H1 (cell line): ENCODE data around the gene MBD3. TPM values are rescaled to one million over a fixed set of nuclear protein-coding genes. Genes with fewer than 3 reads are reported as not detected.

ENCODE experiments used
- CTCF ChIA-PET: fragments of 300-600 bp; sonication (Branson Sonifier 250); formaldehyde crosslinking; loops from one replicate; lab custom pipeline; 2021; ENCODE audit not compliant: partially characterized antibody; lab: Charles Lee
- POLR2A ChIA-PET: fragments of 300-600 bp; sonication (Branson Sonifier 250); formaldehyde crosslinking; loops from one replicate; lab custom pipeline; 2021; ENCODE audit warnings: inconsistent platforms; ENCODE audit not compliant: partially characterized antibody; lab: Charles Lee
- DNase-seq, 2 experiments: peaks; one replicate each; pipeline versions ENCODE4 v3.0.0 to v3.0.0-alpha.2; 2010 to 2022; ENCODE audit warnings: low spot score in 2 of 2, low read depth in 1 of 2, mixed read lengths in 1 of 2
- FAIRE-seq: peaks from 2 replicates; lab custom pipeline; 2011; peaks lifted over from hg19 to GRCh38; lab: Jason Lieb, UNC
- H2AFZ ChIP-seq: 2 replicates; pipeline ENCODE4 v1.8.1; 2012; ENCODE audit warnings: low read length, inconsistent platforms
- H2AK5ac ChIP-seq: 2 replicates; pipeline ENCODE4 v1.6.1; 2013; ENCODE audit warnings: low read depth, low read length
- H2BK120ac ChIP-seq: replicated peaks from 2 replicates; pipeline ENCODE3; 2013; ENCODE audit warnings: low read depth, low read length, inconsistent platforms
- H2BK12ac ChIP-seq: 2 replicates; pipeline ENCODE4 v1.6.1; 2013; ENCODE audit warnings: low read depth, low read length
- H2BK15ac ChIP-seq: 2 replicates; pipeline ENCODE4 v1.6.1; 2013; ENCODE audit warnings: low read length
- H2BK20ac ChIP-seq: 2 replicates; pipeline ENCODE4 v1.6.1; 2013; ENCODE audit warnings: low read length
- H2BK5ac ChIP-seq: 2 replicates; pipeline ENCODE4 v1.6.1; 2013; ENCODE audit warnings: low read depth, low read length
- H3K14ac ChIP-seq: 2 replicates; pipeline ENCODE4 v1.6.1; 2013; ENCODE audit warnings: inconsistent platforms; ENCODE audit not compliant: insufficient read length
- H3K18ac ChIP-seq: 2 replicates; pipeline ENCODE4 v1.6.1; 2013; ENCODE audit warnings: low read length; ENCODE audit errors: extremely low read depth
- H3K23ac ChIP-seq: 2 replicates; pipeline ENCODE4 v1.6.1; 2013; ENCODE audit warnings: inconsistent platforms; ENCODE audit not compliant: insufficient read length
- H3K23me2 ChIP-seq: 2 replicates; pipeline ENCODE4 v1.6.1; 2013; ENCODE audit warnings: low read depth, low read length
- H3K27ac ChIP-seq: 2 replicates; pipeline ENCODE4 v1.6.1; 2011; ENCODE audit warnings: low read depth, low read length, inconsistent platforms
- H3K27me3 ChIP-seq, 4 experiments: replicated peaks in 1 of 4; 1 replicate in 1 of 4; 2 replicates in 3 of 4; pipeline versions ENCODE4 v1.6.1 to v1.8.1; 2011 to 2013; ENCODE audit warnings: low read length in 3 of 4, mild to moderate bottlenecking in 3 of 4, inconsistent platforms in 2 of 4, mixed read lengths in 2 of 4, moderate library complexity in 1 of 4; ENCODE audit not compliant: control insufficient read depth in 3 of 4, insufficient read depth in 3 of 4; ENCODE audit errors: extremely low read depth in 1 of 4
- H3K36me3 ChIP-seq, 4 experiments: 2 replicates each; pipeline versions ENCODE4 v1.6.1 to v1.8.1; 2011 to 2013; ENCODE audit warnings: mild to moderate bottlenecking in 4 of 4, low read length in 3 of 4, moderate library complexity in 2 of 4, control low read depth in 1 of 4, inconsistent platforms in 1 of 4; ENCODE audit not compliant: insufficient read depth in 4 of 4, control insufficient read depth in 2 of 4
- H3K4ac ChIP-seq: replicated peaks from 2 replicates; pipeline ENCODE3; 2013; ENCODE audit warnings: low read length, low read depth, mixed read lengths, inconsistent platforms; ENCODE audit not compliant: insufficient read length
- H3K4me1 ChIP-seq, 4 experiments: replicated peaks in 1 of 4; 1 replicate in 1 of 4; 2 replicates in 3 of 4; pipeline versions ENCODE4 v1.6.1 to v1.8.1; 2011 to 2013; ENCODE audit warnings: low read length in 3 of 4, inconsistent platforms in 2 of 4, mixed read lengths in 1 of 4; ENCODE audit not compliant: insufficient read depth in 4 of 4, control insufficient read depth in 3 of 4
- H3K4me2 ChIP-seq, 2 experiments: 2 replicates each; pipeline versions ENCODE4 v1.6.1 to v1.8.1; 2011 to 2013; ENCODE audit warnings: low read depth in 2 of 2, low read length in 2 of 2, control low read depth in 1 of 2, inconsistent platforms in 1 of 2, mild to moderate bottlenecking in 1 of 2; ENCODE audit not compliant: insufficient read depth in 1 of 2
- H3K4me3 ChIP-seq, 4 experiments: fragments of 200-600, 300-600 bp in 1 of 4; sonication (generic), shearing (Covaris generic), sonication (Bioruptor Twin) in 1 of 4; 2 replicates each; pipeline versions ENCODE4 v1.5.1 to v1.8.1; 2011 to 2016; ENCODE audit warnings: low read length in 4 of 4, low read depth in 3 of 4, control low read depth in 2 of 4, inconsistent platforms in 2 of 4, mild to moderate bottlenecking in 2 of 4, mixed read lengths in 1 of 4, moderate library complexity in 1 of 4; ENCODE audit not compliant: insufficient read depth in 2 of 4; ENCODE audit errors: extremely low read depth in 1 of 4
- H3K56ac ChIP-seq: replicated peaks from 2 replicates; pipeline ENCODE3; 2013; ENCODE audit warnings: low read depth, mild to moderate bottlenecking, mixed read lengths, low read length, inconsistent platforms; ENCODE audit not compliant: insufficient read length
- H3K79me1 ChIP-seq: 2 replicates; pipeline ENCODE4 v1.6.1; 2013; ENCODE audit warnings: low read depth, low read length, control low read depth
- H3K79me2 ChIP-seq, 2 experiments: 2 replicates each; pipeline versions ENCODE4 v1.6.1 to v1.8.1; 2012 to 2013; ENCODE audit warnings: low read length in 2 of 2, mild to moderate bottlenecking in 2 of 2, inconsistent platforms in 1 of 2; ENCODE audit not compliant: insufficient read depth in 2 of 2, control insufficient read depth in 1 of 2
- H3K9ac ChIP-seq, 4 experiments: replicated peaks in 1 of 4; 1 replicate in 1 of 4; 2 replicates in 3 of 4; pipeline versions ENCODE4 v1.6.1 to v1.8.1; 2011 to 2013; ENCODE audit warnings: low read depth in 3 of 4, low read length in 3 of 4, control low read depth in 2 of 4, mild to moderate bottlenecking in 2 of 4, moderate library complexity in 2 of 4, inconsistent platforms in 1 of 4; ENCODE audit errors: extremely low read depth in 1 of 4
- H3K9me3 ChIP-seq, 2 experiments: 2 replicates each; pipeline versions ENCODE4 v1.6.1 to v1.8.1; 2012 to 2013; ENCODE audit warnings: mild to moderate bottlenecking in 2 of 2, moderate library complexity in 2 of 2, control low read depth in 1 of 2, inconsistent platforms in 1 of 2, low read depth in 1 of 2, low read length in 1 of 2, mixed read lengths in 1 of 2; ENCODE audit not compliant: insufficient read depth in 2 of 2
- H4K20me1 ChIP-seq, 2 experiments: replicated peaks in 1 of 2; 2 replicates each; pipeline versions ENCODE3 to v1.8.1; 2011 to 2013; ENCODE audit warnings: inconsistent platforms in 2 of 2, low read length in 2 of 2, mild to moderate bottlenecking in 1 of 2; ENCODE audit not compliant: insufficient read depth in 2 of 2, control insufficient read depth in 1 of 2
- H4K5ac ChIP-seq: 2 replicates; pipeline ENCODE4 v1.6.1; 2013; ENCODE audit warnings: low read length, low read depth, mixed read lengths, inconsistent platforms; ENCODE audit not compliant: insufficient read length
- H4K8ac ChIP-seq: 2 replicates; pipeline ENCODE4 v1.8.0; 2013; ENCODE audit warnings: mild to moderate bottlenecking, moderate library complexity, low read length, inconsistent platforms; ENCODE audit not compliant: insufficient read depth; ENCODE audit errors: extremely low read depth
- H4K91ac ChIP-seq: replicated peaks from 2 replicates; pipeline ENCODE3; 2013; ENCODE audit warnings: low read length, mixed read lengths, inconsistent platforms; ENCODE audit not compliant: insufficient read length
- ATF2 ChIP-seq: IDR thresholded peaks from 2 replicates; pipeline ENCODE4 v1.6.1; 2012; ENCODE audit warnings: low read length, inconsistent platforms
- CBX8 ChIP-seq: fragments of 300-800, 300-1000 bp; sonication (generic); IDR thresholded peaks from 2 replicates; pipeline ENCODE4 v1.7.1; 2016; ENCODE audit warnings: low read depth, low read length, borderline replicate concordance
- CHD2 ChIP-seq: IDR thresholded peaks from 2 replicates; pipeline ENCODE4 v1.6.1; 2012; ENCODE audit warnings: low read length, improper control_type of control experiment
- CREB1 ChIP-seq: IDR thresholded peaks from 2 replicates; pipeline ENCODE4 v1.6.1; 2012; ENCODE audit warnings: inconsistent platforms
- EP300 ChIP-seq, 2 experiments: IDR thresholded peaks; 1 replicate in 1 of 2; 2 replicates in 1 of 2; pipeline ENCODE4 v1.6.1; 2011 to 2012; ENCODE audit warnings: low read depth in 2 of 2, low read length in 2 of 2, mild to moderate bottlenecking in 2 of 2, borderline replicate concordance in 1 of 2, inconsistent platforms in 1 of 2, moderate library complexity in 1 of 2
- HDAC6 ChIP-seq: IDR thresholded peaks from one replicate; pipeline ENCODE4 v1.7.1; 2012; ENCODE audit warnings: low read depth, mild to moderate bottlenecking, inconsistent platforms, low read length, moderate library complexity
- NANOG ChIP-seq: IDR thresholded peaks from 2 replicates; pipeline ENCODE4 v1.6.1; 2011; ENCODE audit warnings: low read length, low read depth, mild to moderate bottlenecking, inconsistent platforms; ENCODE audit not compliant: insufficient read depth, poor library complexity, severe bottlenecking
- PHF8 ChIP-seq: fragments of 200-600 bp; sonication (generic); conservative IDR thresholded peaks from 2 replicates; pipeline ENCODE4 v1.7.1; 2012; ENCODE audit warnings: low read depth, mild to moderate bottlenecking, inconsistent platforms, low read length, moderate library complexity
- POLR2AphosphoS5 ChIP-seq: IDR thresholded peaks from 2 replicates; pipeline ENCODE4 v1.6.1; 2011; ENCODE audit warnings: low read depth, low read length
- RAD21 ChIP-seq, 2 experiments: IDR thresholded peaks in 1 of 2; conservative IDR thresholded peaks in 1 of 2; 2 replicates each; pipeline ENCODE4 v1.6.1; 2011; ENCODE audit warnings: low read depth in 2 of 2, low read length in 2 of 2, improper control_type of control experiment in 1 of 2, inconsistent platforms in 1 of 2, mild to moderate bottlenecking in 1 of 2, moderate library complexity in 1 of 2
- SRF ChIP-seq: IDR thresholded peaks from 2 replicates; pipeline ENCODE4 v1.6.1; 2011; ENCODE audit warnings: mild to moderate bottlenecking, low read depth, low read length, moderate library complexity
- TAF1 ChIP-seq: IDR thresholded peaks from 2 replicates; pipeline ENCODE4 v1.6.1; 2011; ENCODE audit warnings: mild to moderate bottlenecking, low read depth, low read length
- WGBS, 2 experiments: shearing (Covaris generic) in 1 of 2; methylation state at CpG; one replicate each; pipeline versions ENCODE4 v1.1.6 to v1.1.7; 2013 to 2015; ENCODE audit warnings: low lambda C conversion rate in 2 of 2, mixed read lengths in 2 of 2, inconsistent platforms in 1 of 2, low coverage in 1 of 2, missing lambda C conversion rate in 1 of 2; ENCODE audit not compliant: insufficient replicate concordance in 2 of 2, insufficient coverage in 1 of 2, insufficient read length in 1 of 2; ENCODE audit errors: extremely low coverage in 1 of 2, missing lambda C conversion rate in 1 of 2; 5-methylcytosine and 5-hydroxymethylcytosine counted together
- polyA plus RNA-seq, 7 experiments: library from polyadenylated mRNA; depleted of rRNA in 3 of 7; stranded (reverse) in 5 of 7; unstranded in 2 of 7; fragments of >200 nt in 5 of 7; fragments of 200-250 nt in 2 of 7; gene quantifications; 1 replicate in 5 of 7; 2 replicates in 1 of 7; 4 replicates in 1 of 7; pipeline versions ENCODE4 v1.2.1 to v1.2.3, GENCODE V29; 2011 to 2013; ENCODE audit warnings: missing spikeins in 2 of 7, mixed read lengths in 2 of 7
- total RNA-seq: library from RNA; stranded (reverse); fragmentation: NEBNext Ultra II Directional; extraction: Animal tissue kit (Norgen Biotek cat#: 25700); gene quantifications from 2 replicates; pipeline ENCODE4 v1.2.1, GENCODE V29; 2021

Gene MBD3
- total and polyA plus RNA-seq, 2 of the 8 experiments (the other 6 are each of a cell fraction or from before 2014, with no cell fraction given) = 88.2 to 110 TPM

GRCh38 chr19:1619703-1620102 lies 27.0 kb upstream of the MBD3 start:
- Histone ChIP-seq H3K23ac (no peak overlapping the region), H3K27me3 (no peaks in the 10 kb centered on the region), H3K4me2 (no peak overlapping the region), H3K79me2 (peaks cover 0 to 4% of the 10 kb centered on the region in 2 experiments; a peak in 1 of 4 replicates), H3K79me1 (peaks cover 3% of the 10 kb centered on the region; the same call in 1 of the 2 replicates), H2BK15ac (no peak overlapping the region), H3K18ac (no peak overlapping the region), H2AFZ (no peak overlapping the region), H3K9me3 (no peaks in the 10 kb centered on the region), H3K4me3 (no peak overlapping the region), H2BK12ac (no peak overlapping the region), H2AK5ac (no peak overlapping the region), H2BK5ac (no peak overlapping the region), H3K23me2 (no peaks in the 10 kb centered on the region), H2BK20ac (no peak overlapping the region), H4K20me1 (peaks cover 19 to 32% of the 10 kb centered on the region in 2 experiments), H4K91ac (no peak overlapping the region), H3K9ac (no peak overlapping the region), H4K8ac (no peak overlapping the region), H3K56ac (no peak overlapping the region), H3K27ac (no peak overlapping the region), H3K4me1 (peaks cover 0 to 8% (median 4%) of the 10 kb centered on the region in 4 experiments; a peak in 3 of 7 replicates), H2BK120ac (no peak overlapping the region), H3K14ac (no peak overlapping the region), H4K5ac (no peak overlapping the region), H3K4ac (no peak overlapping the region), H3K36me3 (peaks cover 26 to 79% (median 61%) of the 10 kb centered on the region in 4 experiments)
- CTCF ChIA-PET = interaction anchor here (0.6 to 2.2 kb wide), 5 partner anchors 13 to 53 kb away, joined by 3 to 10 read pairs (median 3); partner anchors contain the start of gene UQCR11
- POLR2A ChIA-PET = interaction anchor here (0.6 to 4.8 kb wide), 3 partner anchors 13 to 322 kb away, joined by 3 to 26 read pairs (median 3); partner anchors contain the start of gene UQCR11
- DNase-seq (no peak), FAIRE-seq (no peak)
- WGBS, 2 experiments = 92% methylated on average over 10 of the region's 18 CpGs; no CpG with 5 or more reads in 1 of the 2 experiments
- TF ChIP-seq PHF8 (no peak), ATF2 (no peak), POLR2AphosphoS5 (no peak), CREB1 (no peak), TAF1 (no peak), EP300 (IDR thresholded peaks at IDR 0.05; ENCODE audit: borderline replicate concordance in 1 of 2, low read depth in 2 of 2, low read length in 2 of 2) (no peak), RAD21 (IDR thresholded peaks at IDR 0.05 in 1 of 2, conservative IDR thresholded peaks at IDR 0.05 in 1 of 2; ENCODE audit: low read depth in 2 of 2, low read length in 2 of 2) (no peak), CBX8 (no peak), SRF (no peak), NANOG (no peak), CHD2 (no peak), HDAC6 (no peak)
